Measurements from ENCODE around the gene SMIM21.

GRCh38 chr18:75439348-75439747 lies 11.8 kb upstream of the SMIM21 start:
- TF ChIP-seq, protein P1, sequence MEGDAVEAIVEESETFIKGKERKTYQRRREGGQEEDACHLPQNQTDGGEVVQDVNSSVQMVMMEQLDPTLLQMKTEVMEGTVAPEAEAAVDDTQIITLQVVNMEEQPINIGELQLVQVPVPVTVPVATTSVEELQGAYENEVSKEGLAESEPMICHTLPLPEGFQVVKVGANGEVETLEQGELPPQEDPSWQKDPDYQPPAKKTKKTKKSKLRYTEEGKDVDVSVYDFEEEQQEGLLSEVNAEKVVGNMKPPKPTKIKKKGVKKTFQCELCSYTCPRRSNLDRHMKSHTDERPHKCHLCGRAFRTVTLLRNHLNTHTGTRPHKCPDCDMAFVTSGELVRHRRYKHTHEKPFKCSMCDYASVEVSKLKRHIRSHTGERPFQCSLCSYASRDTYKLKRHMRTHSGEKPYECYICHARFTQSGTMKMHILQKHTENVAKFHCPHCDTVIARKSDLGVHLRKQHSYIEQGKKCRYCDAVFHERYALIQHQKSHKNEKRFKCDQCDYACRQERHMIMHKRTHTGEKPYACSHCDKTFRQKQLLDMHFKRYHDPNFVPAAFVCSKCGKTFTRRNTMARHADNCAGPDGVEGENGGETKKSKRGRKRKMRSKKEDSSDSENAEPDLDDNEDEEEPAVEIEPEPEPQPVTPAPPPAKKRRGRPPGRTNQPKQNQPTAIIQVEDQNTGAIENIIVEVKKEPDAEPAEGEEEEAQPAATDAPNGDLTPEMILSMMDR (IDR thresholded peaks at IDR 0.05), result no peak
- no peak for TF ChIP-seq POLR2A (IDR thresholded peaks at IDR 0.05)

Data from lower leg skin (tissue), 3 donors.